Measurements from ENCODE around the gene PNLIPRP1.

Gene PNLIPRP1

GRCh38 chr10:116599991-116600390, 9.2 kb downstream of the PNLIPRP1 start:
- DNase-seq (ENCODE audit: low spot score): no peak

GRCh38 chr10:116602648-116603400, 12.1 kb downstream of the PNLIPRP1 start:
- no peak for DNase-seq (ENCODE audit: low spot score)

- no peak for DNase-seq (ENCODE audit: low spot score)
These were observed 15.3 kb downstream of the PNLIPRP1 start for GRCh38 chr10:116606061-116606483.

- no peak for DNase-seq (ENCODE audit: low spot score)
These were observed 16.6 kb downstream of the PNLIPRP1 start for GRCh38 chr10:116607336-116607735.

DNA sequence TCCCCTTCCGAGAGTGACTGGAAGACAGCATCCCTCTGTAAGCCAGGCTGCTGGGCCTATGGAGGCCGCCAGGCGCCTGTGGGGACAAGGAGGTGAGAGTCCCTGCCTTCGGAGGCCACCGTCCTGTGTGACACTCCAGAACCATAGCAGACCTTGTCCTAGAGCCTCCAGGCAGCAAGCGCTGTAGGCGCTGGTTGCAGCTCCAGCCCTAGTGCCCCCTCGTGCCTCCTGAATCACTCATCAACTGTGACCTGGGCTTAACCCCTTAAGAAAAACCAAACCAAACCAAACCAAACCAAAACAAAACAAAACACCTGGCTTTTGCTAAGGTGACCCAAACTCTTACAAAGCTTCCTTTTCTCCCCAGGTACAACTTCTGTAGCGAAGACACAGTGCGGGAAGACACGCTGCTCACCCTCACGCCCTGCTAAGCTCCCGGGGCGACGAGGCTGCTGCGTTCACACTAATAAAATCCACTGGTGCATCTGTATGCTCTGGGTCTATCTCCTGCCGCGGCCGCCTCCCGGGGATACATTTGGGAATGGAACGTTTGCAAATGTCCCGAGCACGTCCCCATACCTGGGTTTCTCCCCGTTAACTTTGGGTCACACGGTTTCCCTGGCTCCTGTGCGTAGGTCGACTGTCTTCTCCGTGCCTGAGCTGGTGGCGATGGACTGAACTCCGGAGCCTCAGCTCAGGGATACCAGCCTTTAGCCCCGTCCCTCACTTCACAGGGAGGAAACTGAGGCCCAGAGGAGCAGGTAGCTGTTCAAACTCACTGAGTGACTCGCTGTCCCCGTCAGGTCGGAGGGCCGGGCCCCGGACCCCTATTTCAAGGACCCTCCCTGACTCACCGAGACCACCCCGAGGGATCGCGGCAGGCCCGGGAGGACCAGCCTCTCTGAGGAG, 18.2 kb downstream of the PNLIPRP1 start:
- DNase-seq (ENCODE audit: low spot score): no peak

GRCh38 chr10:116610443-116611152, 19.8 kb downstream of the PNLIPRP1 start:
- DNase-seq (ENCODE audit: low spot score): no peak

DNA sequence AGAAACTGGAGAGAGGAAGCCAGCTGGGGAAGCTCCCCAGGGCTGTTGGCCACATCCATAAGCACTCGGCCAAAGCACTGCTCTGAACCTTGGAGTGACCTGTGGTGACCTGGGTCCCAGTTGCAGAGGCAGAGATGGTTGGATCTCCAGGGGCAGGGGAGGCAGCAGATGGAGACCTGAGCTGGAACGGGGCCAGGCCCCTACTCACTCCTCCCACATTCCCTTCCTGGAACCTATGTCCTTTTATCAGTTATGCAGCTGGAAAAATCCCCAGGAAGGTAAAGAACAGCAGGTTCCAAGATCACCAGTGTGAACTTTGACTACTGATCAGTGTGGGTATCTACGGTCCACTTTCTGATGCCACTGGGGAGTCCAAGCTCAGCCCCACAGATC, 20.4 kb downstream of the PNLIPRP1 start:
- no peak for DNase-seq (ENCODE audit: low spot score)

DNA sequence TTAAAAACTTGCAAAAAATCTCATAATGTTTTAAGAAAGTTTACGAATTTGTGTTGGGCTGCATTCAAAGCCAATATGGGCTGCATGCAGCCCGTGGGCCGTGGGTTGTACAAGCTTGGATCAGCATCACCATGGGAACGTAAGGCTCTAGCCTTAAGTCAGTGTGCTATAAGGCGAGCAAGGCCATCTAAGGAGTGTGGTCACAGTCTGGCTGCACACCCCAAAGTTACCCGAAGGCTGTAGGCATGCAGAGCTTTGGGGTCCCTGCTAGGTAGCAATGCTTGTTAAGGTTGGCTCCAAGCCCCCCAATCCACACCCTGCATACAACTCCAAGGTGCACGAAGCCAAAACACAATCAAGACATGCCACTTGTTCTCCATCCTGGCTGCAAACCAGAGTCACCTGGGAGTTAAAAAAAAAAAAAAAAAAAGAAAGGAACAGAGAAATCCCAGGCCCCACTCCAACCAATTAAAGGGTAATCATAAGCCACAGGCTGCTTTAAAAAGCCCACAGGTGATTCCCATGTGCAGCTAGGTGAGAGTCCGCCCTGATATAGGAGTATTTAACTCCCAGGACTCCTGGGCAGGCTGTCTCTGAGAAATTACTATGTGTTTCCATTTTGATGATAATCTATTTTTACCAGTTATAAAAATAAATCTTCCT, 21.5 kb downstream of the PNLIPRP1 start:
- DNase-seq (ENCODE audit: low spot score): no peak

- no peak for DNase-seq (ENCODE audit: low spot score)
These were observed 22.7 kb downstream of the PNLIPRP1 start for GRCh38 chr10:116613471-116613870.

DNA sequence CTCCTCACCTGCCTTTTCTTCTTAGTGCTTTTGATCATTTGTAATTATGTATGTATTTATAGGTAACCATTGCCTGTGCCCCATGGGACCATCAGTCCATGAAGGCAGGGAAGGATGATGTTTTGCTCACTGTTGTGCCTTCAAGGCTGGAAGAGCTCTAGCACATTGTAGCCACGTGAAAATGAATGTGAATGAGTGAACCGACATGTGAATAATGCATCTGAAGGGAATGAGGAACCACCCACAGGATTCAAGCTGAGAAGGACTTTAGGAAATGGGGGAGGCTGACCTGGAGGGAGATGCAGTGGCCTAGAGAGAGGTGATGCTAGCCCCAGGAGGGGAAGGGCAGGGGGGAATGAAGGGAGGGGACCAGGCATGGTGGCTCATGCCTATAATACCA, 24.0 kb downstream of the PNLIPRP1 start:
- no peak for DNase-seq (ENCODE audit: low spot score)

GRCh38 chr10:116615199-116615776, 24.5 kb downstream of the PNLIPRP1 start:
- no peak for DNase-seq (ENCODE audit: low spot score)

DNA sequence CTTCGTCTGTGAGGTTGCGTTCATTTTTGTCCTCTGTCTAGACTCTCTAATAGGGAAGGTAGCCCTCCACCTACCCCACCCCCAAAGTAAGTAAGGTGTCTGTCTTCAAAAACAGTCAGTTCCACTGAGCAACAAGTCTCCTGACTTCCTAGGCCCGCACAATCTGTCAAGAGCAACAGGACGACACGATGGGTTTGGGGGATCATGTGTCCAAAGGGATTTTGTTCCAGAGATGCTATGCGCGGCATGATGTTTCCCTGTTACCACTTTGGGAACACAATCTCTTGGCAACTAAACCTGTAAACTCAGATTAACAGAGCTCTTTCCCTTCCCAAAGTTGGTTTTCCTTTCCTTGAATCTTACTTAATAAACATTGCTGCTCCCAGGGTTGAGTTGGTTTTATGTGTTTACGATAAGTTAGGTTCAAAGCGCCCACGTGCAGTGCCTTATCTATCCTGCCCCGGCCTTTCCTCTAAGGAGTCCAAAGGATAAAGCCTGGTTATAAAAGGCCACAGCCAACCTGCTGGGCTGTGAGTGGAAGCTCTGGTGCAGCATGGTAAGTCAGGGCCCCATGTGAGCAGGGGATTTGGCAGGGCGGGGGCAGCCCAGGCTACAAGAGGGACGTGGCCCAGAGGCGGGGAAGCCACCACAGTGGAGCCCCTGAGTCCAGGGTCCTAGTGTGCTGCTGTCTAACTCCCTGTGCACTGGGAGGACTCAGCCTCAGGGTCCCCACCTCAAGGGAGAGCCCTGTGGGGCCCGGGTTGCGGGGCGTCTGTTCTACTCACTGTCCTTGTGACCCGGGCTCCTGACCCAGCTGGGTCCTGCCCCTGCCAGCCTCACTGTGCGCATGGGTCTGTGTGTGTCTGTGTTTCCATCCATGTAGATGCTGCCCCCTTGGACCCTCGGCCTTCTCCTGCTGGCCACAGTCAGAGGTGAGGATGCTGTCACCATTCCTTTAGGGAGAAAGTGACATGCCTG, 30.0 kb downstream of the PNLIPRP1 start, which contains the start of gene PNLIPRP2:
TSS of gene PNLIPRP2 (plus strand) at position 531 of the 978 bp plus-strand sequence.
- DNase-seq (ENCODE audit: low spot score): no peak

- DNase-seq (ENCODE audit: low spot score): no peak
These were observed 30.7 kb downstream of the PNLIPRP1 start for GRCh38 chr10:116621476-116621875.

DNA sequence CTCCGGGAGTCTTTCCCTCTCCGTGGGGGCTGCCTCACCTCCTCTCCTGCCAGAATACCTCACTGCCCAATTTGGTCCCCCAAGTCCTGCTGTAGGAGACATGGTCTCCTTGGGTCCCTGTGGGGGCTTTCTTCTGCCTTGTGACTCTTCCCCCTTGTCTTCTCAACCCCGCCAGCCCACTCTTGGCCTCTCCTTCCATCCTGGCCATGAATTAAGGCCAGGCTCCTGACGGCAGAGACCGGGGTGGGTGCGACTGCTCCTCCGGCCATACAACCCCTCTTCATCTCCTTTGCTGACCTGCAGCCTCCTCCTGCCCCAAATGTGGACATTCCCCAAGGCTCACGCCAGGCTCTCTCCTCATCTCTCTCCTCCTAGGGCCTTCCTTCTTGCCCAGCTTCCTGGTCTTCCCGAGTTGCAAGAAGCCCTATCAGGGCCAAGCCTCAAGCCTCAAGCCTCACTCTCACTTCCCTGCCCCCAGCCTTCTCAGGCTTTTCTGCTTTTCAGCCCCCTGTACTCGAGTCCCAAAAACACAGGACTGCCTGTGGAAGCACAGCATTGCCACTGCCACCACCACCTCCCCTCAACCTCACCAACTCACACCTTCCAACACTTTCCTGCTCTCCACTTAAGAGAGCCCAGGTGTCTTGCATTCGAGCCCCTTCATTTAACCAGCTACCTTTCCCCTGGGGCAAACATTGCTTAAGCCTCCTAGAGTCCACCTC, 31.3 kb downstream of the PNLIPRP1 start:
- DNase-seq (ENCODE audit: low spot score): no peak

- DNase-seq (ENCODE audit: low spot score): no peak
These were observed 35.1 kb downstream of the PNLIPRP1 start for GRCh38 chr10:116625845-116626244.

DNA sequence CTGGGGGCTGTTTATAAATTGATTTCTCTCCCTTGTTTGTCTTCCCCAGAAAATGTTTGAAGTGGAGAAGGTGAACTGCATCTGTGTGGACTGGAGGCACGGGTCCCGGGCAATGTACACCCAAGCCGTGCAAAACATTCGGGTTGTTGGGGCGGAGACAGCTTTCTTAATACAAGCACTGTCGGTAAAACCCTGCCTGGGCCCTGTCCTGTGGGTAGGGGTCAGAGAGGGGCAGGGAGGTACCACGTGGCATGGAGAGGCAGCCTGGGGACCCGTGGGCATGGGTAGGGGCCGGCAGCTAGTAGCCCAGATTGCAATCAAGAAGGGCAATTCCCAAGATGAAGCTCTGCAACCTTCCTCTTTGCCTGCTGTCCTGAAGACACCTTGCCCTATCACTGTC, 36.1 kb downstream of the PNLIPRP1 start:
- DNase-seq (ENCODE audit: low spot score): no peak

GRCh38 chr10:116627386-116627933, 36.7 kb downstream of the PNLIPRP1 start:
- peak; percentile 62 for DNase-seq (ENCODE audit: low spot score)

DNA sequence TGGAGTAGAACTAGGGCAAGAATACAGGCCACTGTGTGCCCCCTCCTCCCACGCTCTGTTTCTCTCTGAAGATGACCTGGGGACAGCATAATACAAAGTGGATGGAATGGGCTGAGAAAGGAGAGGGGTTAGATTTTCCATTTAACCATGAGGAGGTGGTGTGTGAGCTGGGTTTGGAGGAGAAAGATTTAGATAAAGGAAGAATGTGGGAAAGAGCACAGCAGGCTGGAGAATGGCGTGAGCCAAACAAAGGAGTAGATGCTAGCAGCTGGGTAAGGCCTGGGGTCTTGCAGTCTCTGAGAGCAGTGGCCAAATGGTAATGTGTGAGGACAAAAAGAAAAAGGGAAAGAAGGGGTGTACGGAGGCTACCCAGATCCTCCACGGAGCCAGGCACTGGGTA, 38.6 kb downstream of the PNLIPRP1 start:
- DNase-seq (ENCODE audit: low spot score): no peak

DNA sequence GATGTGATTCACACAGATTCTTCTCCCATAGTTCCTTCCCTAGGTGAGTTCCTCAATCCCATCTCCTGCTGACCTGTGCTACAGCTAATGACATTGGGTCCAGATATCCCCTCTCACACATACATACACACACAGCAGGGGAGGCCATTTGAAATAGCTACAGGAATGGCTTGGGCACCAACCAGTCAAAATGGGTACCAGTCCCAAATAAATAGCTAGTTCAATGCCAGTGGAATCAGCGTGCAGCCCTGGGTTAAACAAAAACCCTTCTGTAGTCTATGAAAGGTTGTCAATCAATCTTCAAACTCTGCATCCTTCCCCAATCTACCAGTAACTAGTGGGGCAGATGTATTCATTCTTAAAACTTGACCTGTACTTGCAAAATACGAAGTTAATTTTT, 39.3 kb downstream of the PNLIPRP1 start:
- DNase-seq (ENCODE audit: low spot score): no peak

All from AG20443 (cell line).